Neural cell (in vitro differentiated cells): Measurements from ENCODE around the gene DPM3. TPM values are rescaled to one million over a fixed set of nuclear protein-coding genes. Genes with fewer than 3 reads are reported as not detected.

ENCODE experiments used
- H2AFZ ChIP-seq: fragments of 200-600, 300-800 bp; sonication (generic), shearing (Covaris generic); 2 replicates; pipeline ENCODE4 v1.6.0; 2014; ENCODE audit warnings: low read depth, mild to moderate bottlenecking, antibody characterized with exemption, low read length, moderate library complexity
- H3F3A ChIP-seq: fragments of 200-600 bp; shearing (Covaris generic); 2 replicates; pipeline ENCODE4 v1.6.1; 2016; ENCODE audit warnings: mild to moderate bottlenecking, moderate library complexity, mixed read lengths, antibody characterized with exemption, low read length; ENCODE audit not compliant: insufficient read depth, poor library complexity, severe bottlenecking
- H3K27ac ChIP-seq: fragments of 200-600, 300-800 bp; sonication (generic), shearing (Covaris generic); 2 replicates; pipeline ENCODE4 v1.5.1; 2014; ENCODE audit warnings: mild to moderate bottlenecking, low read length, moderate library complexity
- H3K27me3 ChIP-seq: fragments of 300-800, 200-600 bp; sonication (generic), shearing (Covaris generic); 2 replicates; pipeline ENCODE4 v1.6.0; 2014; ENCODE audit warnings: mild to moderate bottlenecking, low read depth, low read length, moderate library complexity; ENCODE audit not compliant: insufficient read depth
- H3K36me3 ChIP-seq: fragments of 300-800, 200-600 bp; sonication (generic), shearing (Covaris generic); 2 replicates; pipeline ENCODE4 v1.5.1; 2014; ENCODE audit warnings: mild to moderate bottlenecking, antibody characterized with exemption, low read length, moderate library complexity; ENCODE audit not compliant: insufficient read depth
- H3K4me2 ChIP-seq: fragments of 300-800, 200-600 bp; sonication (generic), shearing (Covaris generic); 2 replicates; pipeline ENCODE4 v1.6.0; 2014; ENCODE audit warnings: mild to moderate bottlenecking, low read length
- H3K4me3 ChIP-seq: fragments of 300-800, 200-600 bp; sonication (generic), shearing (Covaris generic); 2 replicates; pipeline ENCODE4 v1.5.1; 2014; ENCODE audit warnings: mild to moderate bottlenecking, low read length, moderate library complexity
- H3K79me2 ChIP-seq: fragments of 200-600 bp; shearing (Covaris generic); replicated peaks from 2 replicates; pipeline ENCODE4 v1.6.0; 2014; ENCODE audit warnings: mild to moderate bottlenecking, low read length, moderate library complexity; ENCODE audit not compliant: insufficient read depth
- H3K9ac ChIP-seq: fragments of 300-800, 200-600 bp; sonication (generic), shearing (Covaris generic); 2 replicates; pipeline ENCODE4 v1.6.1; 2016; ENCODE audit warnings: mild to moderate bottlenecking, low read length, mixed read lengths
- H3K9me2 ChIP-seq: fragments of 200-600 bp; shearing (Covaris generic); 2 replicates; pipeline ENCODE4 v1.6.1; 2016; ENCODE audit warnings: mild to moderate bottlenecking, low read length, mixed read lengths; ENCODE audit not compliant: insufficient read depth
- H3K9me3 ChIP-seq: fragments of 200-600, 300-800 bp; sonication (generic), shearing (Covaris generic); 2 replicates; pipeline ENCODE4 v1.6.1; 2016; ENCODE audit warnings: mild to moderate bottlenecking, mixed run types, low read length, moderate library complexity, mixed read lengths
- H4K20me1 ChIP-seq: fragments of 200-600 bp; shearing (Covaris generic); 2 replicates; pipeline ENCODE4 v1.6.1; 2016; ENCODE audit warnings: mild to moderate bottlenecking, mixed run types; ENCODE audit not compliant: insufficient read depth
- EP300 ChIP-seq: fragments of 450-650 bp; conservative IDR thresholded peaks from 2 replicates; pipeline ENCODE4 v1.6.1; 2014; ENCODE audit warnings: antibody characterized with exemption, mild to moderate bottlenecking, moderate library complexity; ENCODE audit not compliant: poor library complexity, severe bottlenecking
- EZH2 ChIP-seq: fragments of 200-600, 300-800 bp; shearing (Covaris generic), sonication (generic); IDR thresholded peaks from 2 replicates; pipeline ENCODE4 v1.6.1; 2014; ENCODE audit warnings: antibody characterized with exemption, low read length, borderline replicate concordance, mild to moderate bottlenecking; ENCODE audit not compliant: insufficient read depth, poor library complexity, severe bottlenecking
- MXI1 ChIP-seq: fragments of 450-650 bp; conservative IDR thresholded peaks from 2 replicates; pipeline ENCODE4 v1.6.1; 2014; ENCODE audit warnings: antibody characterized with exemption, mild to moderate bottlenecking; ENCODE audit not compliant: poor library complexity, severe bottlenecking
- POLR2AphosphoS5 ChIP-seq: IDR thresholded peaks from 2 replicates; pipeline ENCODE4 v1.6.1; 2012
- RAD21 ChIP-seq: fragments of 450-650 bp; conservative IDR thresholded peaks from 2 replicates; pipeline ENCODE4 v1.6.1; 2014; ENCODE audit warnings: antibody characterized with exemption, mild to moderate bottlenecking, moderate library complexity
- SMC3 ChIP-seq: fragments of 450-650 bp; conservative IDR thresholded peaks from 2 replicates; pipeline ENCODE4 v1.6.1; 2014; ENCODE audit warnings: antibody characterized with exemption, mild to moderate bottlenecking, moderate library complexity; ENCODE audit not compliant: poor library complexity
- TAF1 ChIP-seq: IDR thresholded peaks from 2 replicates; pipeline ENCODE4 v1.6.1; 2012; ENCODE audit warnings: low read depth
- polyA plus RNA-seq: library from polyadenylated mRNA; depleted of rRNA; stranded (reverse); fragments of >200 nt; gene quantifications from 2 replicates; pipeline ENCODE4 v1.2.3, GENCODE V29; 2014
- TF ChIP-seq, protein P1 (sequence below): IDR thresholded peaks from 2 replicates; pipeline ENCODE4 v1.6.1; 2012; ENCODE audit warnings: borderline replicate concordance
- TF ChIP-seq, protein P2 (sequence below): fragments of 450-650 bp; IDR thresholded peaks from 2 replicates; pipeline ENCODE4 v1.5.1; 2014; ENCODE audit warnings: antibody characterized with exemption, mild to moderate bottlenecking, moderate library complexity; ENCODE audit not compliant: poor library complexity, severe bottlenecking

Gene DPM3
- polyA plus RNA-seq, 1 donor from 2014 or later = 150 TPM

DNA sequence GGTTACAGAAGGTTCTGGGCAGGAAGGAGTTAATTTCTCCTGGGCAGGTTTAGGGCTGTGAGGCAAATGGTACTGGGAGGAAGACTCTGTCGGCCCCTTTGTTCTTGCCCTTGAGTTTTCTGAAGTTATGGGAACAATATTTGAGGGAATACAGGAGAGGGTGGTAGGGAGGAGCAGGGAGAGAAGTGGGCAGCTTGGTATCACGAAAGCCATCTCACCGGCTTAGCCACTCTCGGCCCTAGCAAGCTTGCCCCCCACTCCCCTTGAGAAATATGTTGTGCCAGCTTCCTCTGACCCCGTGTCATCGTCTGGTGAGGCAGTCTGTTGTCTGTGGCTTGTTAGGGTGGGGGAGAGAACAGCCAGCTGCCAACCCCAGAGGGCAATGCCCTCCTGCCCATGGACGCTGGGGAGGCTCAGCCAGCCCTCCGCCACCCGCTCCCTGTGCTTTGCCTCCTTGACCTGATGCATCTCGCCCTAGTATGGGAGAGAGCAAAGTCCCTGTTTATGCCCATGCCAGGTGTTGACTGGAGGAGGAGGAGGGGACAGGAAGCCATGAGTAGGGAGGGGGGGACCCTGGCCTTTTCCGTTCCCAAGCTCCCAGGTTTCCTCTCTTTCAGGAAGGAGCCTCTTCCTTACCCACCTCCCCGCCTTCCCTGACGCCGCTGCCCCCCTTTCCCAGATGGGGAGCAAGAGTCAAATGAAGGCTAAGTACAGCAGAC is 11.4 kb downstream of the DPM3 start:
- H3K27ac ChIP-seq = no peak overlapping the region

DNA sequence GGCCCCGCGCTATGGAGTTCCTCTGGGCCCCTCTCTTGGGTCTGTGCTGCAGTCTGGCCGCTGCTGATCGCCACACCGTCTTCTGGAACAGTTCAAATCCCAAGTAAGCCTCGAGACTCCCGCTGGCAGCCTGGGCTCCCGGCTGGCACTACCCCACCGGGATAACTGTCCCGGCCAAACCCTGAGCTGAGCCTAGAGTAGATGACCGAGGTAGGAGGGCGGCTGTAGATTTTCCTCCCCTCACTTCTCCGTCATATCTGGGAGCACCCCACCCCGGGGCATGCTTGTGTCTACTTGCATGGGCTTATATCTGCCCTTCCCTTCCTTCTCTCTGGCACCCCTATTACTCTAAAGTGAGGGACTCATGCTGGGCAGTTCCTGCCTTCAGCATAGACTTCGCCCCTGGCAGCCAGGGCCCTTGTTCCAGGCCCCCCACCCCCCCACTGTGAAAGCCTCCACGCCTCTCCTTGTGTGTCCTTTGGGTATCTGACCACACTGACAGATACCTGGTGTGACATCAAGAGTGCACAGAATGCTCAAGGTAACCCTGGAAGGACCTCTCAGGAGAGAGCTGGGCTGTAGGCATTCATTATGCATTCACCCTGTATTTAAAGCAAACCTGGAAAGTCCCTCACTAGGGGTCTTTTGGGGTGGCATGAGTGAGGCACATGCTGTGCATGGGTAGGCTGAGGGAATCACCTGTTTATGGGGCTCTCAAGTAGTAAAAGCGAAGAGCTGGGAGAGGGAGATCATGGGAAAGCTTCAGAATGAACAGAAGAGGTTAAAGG is 12.2 kb downstream of the DPM3 start:
- Histone ChIP-seq H3K9me3 (no peaks in the 10 kb centered on the region), H3K27ac (no peak overlapping the region), H3K4me3 (peak overlapping the region; percentile 64), H3K4me2 (no peak overlapping the region), H4K20me1 (no peaks in the 10 kb centered on the region), H3K9ac (no peak overlapping the region), H3K79me2 (no peaks in the 10 kb centered on the region), H3K36me3 (no peaks in the 10 kb centered on the region), H3F3A (peaks cover 2% of the 10 kb centered on the region), H3K27me3 (peaks cover 48% of the 10 kb centered on the region), H2AFZ (no peak overlapping the region), H3K9me2 (no peaks in the 10 kb centered on the region)
- TF ChIP-seq POLR2AphosphoS5 (no peak), MXI1 (no peak)

More for the DNA sequence above, 11.4 kb downstream of the DPM3 start:
- Histone ChIP-seq H3K27me3 (peaks cover 48% of the 10 kb centered on the region), H3K9me3 (no peaks in the 10 kb centered on the region), H3K36me3 (no peaks in the 10 kb centered on the region), H3K4me2 (no peak overlapping the region), H3K4me3 (no peak overlapping the region), H2AFZ (no peak overlapping the region), H4K20me1 (no peaks in the 10 kb centered on the region), H3K79me2 (no peaks in the 10 kb centered on the region), H3K9me2 (no peaks in the 10 kb centered on the region), H3F3A (peaks cover 2% of the 10 kb centered on the region), H3K9ac (no peak overlapping the region)
- TF ChIP-seq MXI1 = no peak
- TF ChIP-seq SMC3 = no peak
- TF ChIP-seq, protein P1, sequence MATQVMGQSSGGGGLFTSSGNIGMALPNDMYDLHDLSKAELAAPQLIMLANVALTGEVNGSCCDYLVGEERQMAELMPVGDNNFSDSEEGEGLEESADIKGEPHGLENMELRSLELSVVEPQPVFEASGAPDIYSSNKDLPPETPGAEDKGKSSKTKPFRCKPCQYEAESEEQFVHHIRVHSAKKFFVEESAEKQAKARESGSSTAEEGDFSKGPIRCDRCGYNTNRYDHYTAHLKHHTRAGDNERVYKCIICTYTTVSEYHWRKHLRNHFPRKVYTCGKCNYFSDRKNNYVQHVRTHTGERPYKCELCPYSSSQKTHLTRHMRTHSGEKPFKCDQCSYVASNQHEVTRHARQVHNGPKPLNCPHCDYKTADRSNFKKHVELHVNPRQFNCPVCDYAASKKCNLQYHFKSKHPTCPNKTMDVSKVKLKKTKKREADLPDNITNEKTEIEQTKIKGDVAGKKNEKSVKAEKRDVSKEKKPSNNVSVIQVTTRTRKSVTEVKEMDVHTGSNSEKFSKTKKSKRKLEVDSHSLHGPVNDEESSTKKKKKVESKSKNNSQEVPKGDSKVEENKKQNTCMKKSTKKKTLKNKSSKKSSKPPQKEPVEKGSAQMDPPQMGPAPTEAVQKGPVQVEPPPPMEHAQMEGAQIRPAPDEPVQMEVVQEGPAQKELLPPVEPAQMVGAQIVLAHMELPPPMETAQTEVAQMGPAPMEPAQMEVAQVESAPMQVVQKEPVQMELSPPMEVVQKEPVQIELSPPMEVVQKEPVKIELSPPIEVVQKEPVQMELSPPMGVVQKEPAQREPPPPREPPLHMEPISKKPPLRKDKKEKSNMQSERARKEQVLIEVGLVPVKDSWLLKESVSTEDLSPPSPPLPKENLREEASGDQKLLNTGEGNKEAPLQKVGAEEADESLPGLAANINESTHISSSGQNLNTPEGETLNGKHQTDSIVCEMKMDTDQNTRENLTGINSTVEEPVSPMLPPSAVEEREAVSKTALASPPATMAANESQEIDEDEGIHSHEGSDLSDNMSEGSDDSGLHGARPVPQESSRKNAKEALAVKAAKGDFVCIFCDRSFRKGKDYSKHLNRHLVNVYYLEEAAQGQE = no peak
- no peak for TF ChIP-seq RAD21
- TF ChIP-seq, protein P2, sequence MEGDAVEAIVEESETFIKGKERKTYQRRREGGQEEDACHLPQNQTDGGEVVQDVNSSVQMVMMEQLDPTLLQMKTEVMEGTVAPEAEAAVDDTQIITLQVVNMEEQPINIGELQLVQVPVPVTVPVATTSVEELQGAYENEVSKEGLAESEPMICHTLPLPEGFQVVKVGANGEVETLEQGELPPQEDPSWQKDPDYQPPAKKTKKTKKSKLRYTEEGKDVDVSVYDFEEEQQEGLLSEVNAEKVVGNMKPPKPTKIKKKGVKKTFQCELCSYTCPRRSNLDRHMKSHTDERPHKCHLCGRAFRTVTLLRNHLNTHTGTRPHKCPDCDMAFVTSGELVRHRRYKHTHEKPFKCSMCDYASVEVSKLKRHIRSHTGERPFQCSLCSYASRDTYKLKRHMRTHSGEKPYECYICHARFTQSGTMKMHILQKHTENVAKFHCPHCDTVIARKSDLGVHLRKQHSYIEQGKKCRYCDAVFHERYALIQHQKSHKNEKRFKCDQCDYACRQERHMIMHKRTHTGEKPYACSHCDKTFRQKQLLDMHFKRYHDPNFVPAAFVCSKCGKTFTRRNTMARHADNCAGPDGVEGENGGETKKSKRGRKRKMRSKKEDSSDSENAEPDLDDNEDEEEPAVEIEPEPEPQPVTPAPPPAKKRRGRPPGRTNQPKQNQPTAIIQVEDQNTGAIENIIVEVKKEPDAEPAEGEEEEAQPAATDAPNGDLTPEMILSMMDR = no peak
- no peak for TF ChIP-seq EP300
- TF ChIP-seq POLR2AphosphoS5 = no peak
- no peak for TF ChIP-seq TAF1
- TF ChIP-seq EZH2 = no peak
